Bronchial epithelial cell (primary cell): ENCODE data around the gene B4GALT6. TPM values are rescaled to one million over a fixed set of nuclear protein-coding genes. Genes with fewer than 3 reads are reported as not detected.
A peak's percentile ranks its signal among the peaks of the same experiment; 100 is the strongest.

ENCODE experiments used
- DNase-seq: peaks from one replicate; pipeline ENCODE4 v3.0.0-alpha.2; 2010; ENCODE audit warnings: low read depth
- FAIRE-seq: peaks from 2 replicates; lab custom pipeline; 2011; peaks lifted over from hg19 to GRCh38; lab: Jason Lieb, UNC
- H3K27me3 ChIP-seq: 2 replicates; pipeline ENCODE4 v1.5.1; 2011; ENCODE audit warnings: low read length; ENCODE audit not compliant: control insufficient read depth, insufficient read depth
- H3K36me3 ChIP-seq: 2 replicates; pipeline ENCODE4 v1.5.1; 2011; ENCODE audit warnings: low read length; ENCODE audit not compliant: control insufficient read depth, insufficient read depth
- H3K4me3 ChIP-seq: 2 replicates; pipeline ENCODE4 v1.5.1; 2011; ENCODE audit warnings: mild to moderate bottlenecking, low read depth, low read length, control low read depth
- total RNA-seq: library from RNA; depleted of rRNA; stranded (reverse); fragments of >200 nt; gene quantifications from 2 replicates; pipeline ENCODE4 v1.2.1, GENCODE V29; 2014
- TF ChIP-seq, protein P1 (sequence below): IDR thresholded peaks from 2 replicates; pipeline ENCODE4 v1.5.1; 2011; ENCODE audit warnings: mild to moderate bottlenecking, moderate library complexity, low read length, control low read depth, inconsistent platforms; ENCODE audit not compliant: insufficient read depth, severe bottlenecking

Gene B4GALT6
- total RNA-seq, 1 donor from 2014 or later = 2.4 TPM

DNA sequence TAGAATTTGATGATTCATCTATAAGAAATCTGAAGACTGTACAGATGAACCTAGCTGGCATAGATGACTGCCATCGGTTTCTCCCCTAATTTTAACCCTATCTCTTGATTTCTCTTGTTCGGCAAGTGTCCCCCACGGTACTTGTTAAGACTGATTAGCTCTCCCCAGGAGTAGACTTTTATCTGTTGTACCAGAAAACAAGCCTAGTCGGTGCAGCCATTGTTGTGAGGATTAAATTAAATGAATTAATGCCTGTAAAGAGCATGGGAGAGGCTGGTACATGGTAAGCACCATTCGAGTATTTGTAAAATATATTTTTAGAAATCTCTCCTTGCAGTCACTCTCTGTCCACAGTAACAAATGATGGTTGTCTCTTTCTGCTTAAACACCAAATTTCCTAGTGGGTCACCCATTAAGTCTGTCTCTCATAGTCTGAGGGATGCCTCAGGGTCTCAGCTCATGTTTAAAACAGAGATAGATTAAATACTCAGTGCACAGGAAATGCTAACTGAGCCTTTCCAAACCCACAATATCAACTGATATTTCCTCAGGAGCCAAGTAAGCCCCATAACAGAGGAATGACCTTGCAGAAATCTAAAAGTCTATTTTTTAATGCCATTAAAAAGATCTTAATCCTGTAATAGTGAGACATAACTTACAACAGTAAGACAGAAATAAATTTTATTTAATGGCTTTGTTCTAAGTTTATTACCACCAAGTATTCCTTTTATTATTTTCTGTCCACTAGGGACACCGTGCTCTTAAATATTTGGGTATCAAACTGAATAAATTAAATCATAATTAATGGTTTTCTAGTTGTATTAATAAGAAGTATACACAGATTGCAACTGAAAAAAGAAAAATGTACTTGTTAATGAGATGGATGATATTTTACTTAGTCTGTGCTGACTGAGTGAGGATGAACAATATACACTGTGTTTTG lies 2.9 kb upstream of the B4GALT6 start:
- TF ChIP-seq, protein P1, sequence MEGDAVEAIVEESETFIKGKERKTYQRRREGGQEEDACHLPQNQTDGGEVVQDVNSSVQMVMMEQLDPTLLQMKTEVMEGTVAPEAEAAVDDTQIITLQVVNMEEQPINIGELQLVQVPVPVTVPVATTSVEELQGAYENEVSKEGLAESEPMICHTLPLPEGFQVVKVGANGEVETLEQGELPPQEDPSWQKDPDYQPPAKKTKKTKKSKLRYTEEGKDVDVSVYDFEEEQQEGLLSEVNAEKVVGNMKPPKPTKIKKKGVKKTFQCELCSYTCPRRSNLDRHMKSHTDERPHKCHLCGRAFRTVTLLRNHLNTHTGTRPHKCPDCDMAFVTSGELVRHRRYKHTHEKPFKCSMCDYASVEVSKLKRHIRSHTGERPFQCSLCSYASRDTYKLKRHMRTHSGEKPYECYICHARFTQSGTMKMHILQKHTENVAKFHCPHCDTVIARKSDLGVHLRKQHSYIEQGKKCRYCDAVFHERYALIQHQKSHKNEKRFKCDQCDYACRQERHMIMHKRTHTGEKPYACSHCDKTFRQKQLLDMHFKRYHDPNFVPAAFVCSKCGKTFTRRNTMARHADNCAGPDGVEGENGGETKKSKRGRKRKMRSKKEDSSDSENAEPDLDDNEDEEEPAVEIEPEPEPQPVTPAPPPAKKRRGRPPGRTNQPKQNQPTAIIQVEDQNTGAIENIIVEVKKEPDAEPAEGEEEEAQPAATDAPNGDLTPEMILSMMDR = no peak
- FAIRE-seq = no peak
- Histone ChIP-seq H3K36me3 (no peaks in the 10 kb centered on the region), H3K4me3 (no peak overlapping the region), H3K27me3 (no peaks in the 10 kb centered on the region)
- no peak for DNase-seq

DNA sequence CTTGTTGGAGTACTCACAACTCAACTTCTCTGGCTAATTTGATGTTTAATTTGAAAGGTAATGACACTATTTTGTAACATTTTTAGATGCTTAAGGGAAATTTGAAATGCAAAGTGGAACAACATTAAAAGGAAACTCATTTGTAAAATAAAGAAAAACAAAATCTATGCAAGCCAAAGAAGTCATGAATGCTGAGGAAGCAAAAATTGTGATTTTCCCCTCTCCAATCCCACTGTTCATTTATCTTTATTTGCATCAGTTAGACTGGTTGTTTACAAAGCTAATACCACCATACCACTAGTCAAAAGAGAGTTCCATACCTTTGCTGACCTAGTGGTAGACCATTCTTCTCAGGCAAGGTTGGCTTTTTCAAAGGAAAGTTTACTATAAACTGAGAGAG lies 2.2 kb upstream of the B4GALT6 start:
- FAIRE-seq = no peak
- TF ChIP-seq, protein P1 = no peak

DNA sequence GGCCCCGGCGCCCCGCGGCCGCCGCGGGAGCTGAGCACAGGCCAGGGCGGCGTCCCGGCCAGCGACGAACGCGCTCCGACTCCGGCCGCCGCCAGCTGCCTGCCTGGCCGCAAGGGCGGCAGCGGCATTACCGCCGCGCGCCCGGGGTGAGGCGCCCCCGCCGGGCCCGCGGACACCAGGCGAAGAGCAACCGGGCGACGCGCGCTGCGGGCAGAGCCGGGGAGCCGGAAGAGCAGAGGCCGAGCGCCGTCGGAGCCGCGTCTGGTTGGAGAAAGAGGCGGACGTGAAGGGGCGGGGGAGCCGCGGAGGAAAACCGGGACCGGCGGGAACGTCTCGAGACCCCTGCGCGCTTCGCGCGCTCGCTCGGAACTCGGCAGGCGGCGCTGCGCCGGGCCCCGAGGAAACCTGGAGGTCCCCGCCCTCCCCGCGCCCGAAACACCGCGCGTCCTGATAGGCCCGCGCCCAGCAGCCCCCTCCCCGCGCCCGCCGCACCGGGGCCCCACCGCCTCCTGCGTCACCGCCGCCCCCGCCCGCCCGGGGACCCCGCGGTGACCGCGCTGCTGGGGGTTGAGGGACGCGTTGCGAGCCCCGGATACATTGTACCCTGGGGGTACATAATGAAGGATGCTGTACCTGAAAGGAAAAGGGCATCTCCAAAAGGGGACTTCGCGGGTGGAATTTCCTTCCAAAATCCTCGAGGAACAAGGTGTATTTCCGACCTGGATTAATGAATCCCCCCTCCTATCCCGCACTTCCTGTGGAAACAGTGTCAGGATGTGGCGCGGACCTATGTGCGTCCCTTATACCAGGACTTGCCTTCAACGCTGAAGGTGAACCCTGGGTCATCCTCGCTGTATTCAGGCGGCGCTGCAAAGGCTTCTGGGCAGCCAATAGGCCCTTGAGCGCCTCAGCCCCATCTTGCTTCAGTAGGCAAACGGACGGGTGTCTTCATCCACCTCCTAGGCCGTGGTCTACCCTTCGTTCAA lies 1.0 kb upstream of the B4GALT6 start:
- TF ChIP-seq, protein P1 = peak; percentile 54
- FAIRE-seq (peak; percentile 94), DNase-seq (peak; percentile 53)
- Histone ChIP-seq H3K36me3 (no peaks in the 10 kb centered on the region), H3K4me3 (peak overlapping the region; percentile 60), H3K27me3 (no peaks in the 10 kb centered on the region)

More for the DNA sequence above, 2.2 kb upstream of the B4GALT6 start:
- no peak overlapping the region for H3K4me3 ChIP-seq
- H3K36me3 ChIP-seq = no peaks in the 10 kb centered on the region
- no peaks in the 10 kb centered on the region for H3K27me3 ChIP-seq
- no peak for DNase-seq

DNA sequence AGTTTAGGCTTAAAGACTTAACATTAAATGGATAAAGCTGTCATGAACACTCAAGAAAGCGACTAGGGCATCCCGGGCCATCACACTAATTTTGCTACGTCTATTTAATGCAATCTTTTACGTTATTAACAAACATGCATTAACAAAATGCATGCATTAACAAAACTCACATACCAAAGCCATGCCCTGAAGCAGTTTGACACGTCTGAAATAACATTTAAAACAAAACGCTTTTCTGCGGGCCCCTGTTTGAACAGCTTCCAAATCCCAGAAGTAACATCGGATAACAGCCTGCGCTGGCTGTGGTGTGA lies 458 bp downstream of the B4GALT6 start:
- peak; percentile 35 for DNase-seq
- Histone ChIP-seq H3K36me3 (no peaks in the 10 kb centered on the region), H3K4me3 (peak overlapping the region; percentile 60), H3K27me3 (no peaks in the 10 kb centered on the region)
- no peak for FAIRE-seq
- TF ChIP-seq, protein P1 = no peak

DNA sequence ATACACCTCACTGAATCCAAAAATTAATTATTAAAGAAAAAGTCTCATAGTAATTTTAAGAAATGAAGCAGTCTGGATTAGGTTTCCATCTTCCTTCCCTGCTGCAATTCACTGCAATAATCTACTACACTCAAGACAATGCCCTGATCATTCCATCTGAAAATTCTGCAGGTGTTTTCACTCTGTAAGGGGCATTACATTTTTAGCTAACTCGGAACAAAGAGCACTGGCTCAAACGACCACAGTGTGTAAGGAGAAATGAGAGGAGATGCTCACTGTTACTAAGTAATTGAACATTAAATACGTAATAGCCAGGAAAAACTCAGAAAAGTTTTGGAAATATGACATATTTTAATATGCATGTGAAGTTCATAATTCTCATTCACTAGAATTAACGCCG lies 1.3 kb downstream of the B4GALT6 start:
- TF ChIP-seq, protein P1 = no peak
- DNase-seq = no peak
- H3K36me3 ChIP-seq = no peaks in the 10 kb centered on the region
- FAIRE-seq = no peak
- H3K4me3 ChIP-seq = no peak overlapping the region
- no peaks in the 10 kb centered on the region for H3K27me3 ChIP-seq
